GM18498 (cell line): ENCODE data around the gene KLHDC4.

ENCODE experiments used
- ATAC-seq: cut with Tn5 transposase; IDR thresholded peaks from one replicate; pipeline ENCODE4 v1.9.1; 2021; ENCODE audit warnings: mild to moderate bottlenecking, moderate library complexity; ENCODE audit not compliant: unreplicated experiment

Gene KLHDC4

DNA sequence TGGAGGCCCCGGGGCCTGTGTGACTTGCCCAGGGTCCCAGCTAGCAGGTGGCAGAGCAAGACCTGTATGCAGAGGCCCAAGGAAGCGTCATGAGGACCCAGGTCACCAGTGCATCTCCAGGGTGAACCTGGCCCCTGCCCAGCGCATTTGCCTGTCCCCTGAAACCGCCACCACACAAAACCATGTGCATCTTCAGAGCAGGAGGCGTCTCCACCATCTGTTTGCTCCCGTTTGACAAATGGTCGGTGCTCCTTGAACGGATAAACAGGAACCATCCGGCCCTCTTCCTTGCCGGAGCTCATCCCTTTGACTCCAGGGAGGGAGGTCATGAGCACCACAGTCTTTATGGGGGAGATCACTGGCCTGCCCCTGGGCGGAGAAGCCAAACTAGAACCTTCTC, 101.0 kb downstream of the KLHDC4 start:
- no peak for ATAC-seq

DNA sequence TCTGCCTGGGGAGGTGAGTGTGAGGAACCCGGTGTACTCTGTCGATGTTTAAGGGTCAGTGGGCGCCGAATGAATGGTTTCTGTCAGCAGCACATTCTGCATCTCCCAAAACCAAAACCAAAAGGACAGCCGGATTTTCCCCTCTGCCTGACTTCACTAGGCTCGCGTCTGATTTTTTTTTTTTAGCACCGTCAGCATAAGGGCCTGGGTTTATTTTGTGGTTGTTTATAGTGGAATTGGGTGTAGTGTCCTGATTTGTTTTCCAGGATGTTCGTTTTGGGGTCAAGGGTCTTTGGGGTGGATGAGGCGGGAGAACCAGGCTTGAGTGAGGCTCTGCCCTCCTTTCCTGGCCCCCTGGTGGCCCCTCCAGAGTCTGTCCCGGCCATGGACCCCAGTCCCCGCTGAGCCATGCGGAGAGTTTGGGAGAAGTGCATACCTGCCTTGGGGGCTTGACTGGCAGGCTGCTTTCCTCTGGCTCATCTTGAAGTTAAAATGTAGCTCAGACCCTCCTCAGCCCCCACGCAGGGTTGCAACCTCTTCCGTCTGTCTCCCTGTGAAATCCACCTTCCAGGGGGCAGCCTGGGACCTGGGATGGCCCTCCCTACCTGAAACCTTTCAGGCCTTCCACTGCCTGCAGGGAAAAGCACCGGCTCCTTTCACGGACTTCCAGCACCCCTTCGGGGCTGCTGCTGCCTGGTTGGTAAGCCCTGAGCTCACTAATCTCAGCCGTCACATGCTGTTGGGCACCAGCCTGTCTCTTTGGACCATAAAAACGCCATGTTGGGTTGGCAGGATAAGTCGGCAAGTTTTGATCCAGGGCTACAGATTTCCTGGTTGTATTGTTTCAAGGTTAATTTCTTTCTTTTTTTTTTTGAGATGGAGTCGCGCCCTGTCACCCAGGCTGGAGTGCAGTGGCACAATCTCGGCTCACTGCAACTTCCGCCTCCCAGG, 103.3 kb downstream of the KLHDC4 start:
- ATAC-seq, result no peak

- ATAC-seq, result no peak
Observed at GRCh38 chr16:87661561-87661960, 104.2 kb downstream of the KLHDC4 start.

DNA sequence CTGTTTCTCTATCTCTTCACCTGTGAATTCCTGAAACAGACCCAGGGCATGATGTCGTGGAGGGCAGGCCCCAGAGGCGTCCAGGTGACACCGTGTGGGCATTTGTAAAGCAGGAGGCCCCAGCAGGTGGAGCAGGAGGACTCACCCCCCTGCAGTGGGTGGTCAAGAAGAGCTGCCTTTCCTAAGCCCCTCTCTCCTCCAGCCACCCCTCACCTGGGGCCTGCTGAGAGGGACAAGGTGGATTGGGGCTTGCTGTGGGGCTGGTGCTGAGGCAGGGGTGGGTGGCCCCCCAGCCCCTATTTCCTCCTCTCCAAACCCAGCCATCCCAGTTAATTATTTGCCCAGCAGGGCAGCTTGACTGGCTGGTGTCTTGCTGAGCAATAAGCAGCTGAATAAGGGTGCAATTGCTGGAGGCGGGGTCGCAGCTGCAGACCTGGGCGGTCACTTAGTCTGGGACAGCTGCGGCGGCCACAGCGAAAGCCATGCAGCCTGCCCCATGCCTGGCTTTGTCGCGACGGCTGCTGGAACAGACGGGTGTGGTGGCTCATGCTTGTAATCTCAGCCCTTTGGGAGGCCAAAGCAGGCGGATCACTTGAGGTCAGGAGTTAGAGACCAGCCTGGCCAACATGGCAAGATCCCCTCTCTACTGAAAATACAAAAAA, 107.1 kb downstream of the KLHDC4 start:
- ATAC-seq, result no peak
